ENCODE data around the gene RAB3IL1. TPM values are rescaled to one million over a fixed set of nuclear protein-coding genes. Genes with fewer than 3 reads are reported as not detected.
A peak's percentile ranks its signal among the peaks of the same experiment; 100 is the strongest.
"Not testable (repeated sequence)": the region's sequence is repeated elsewhere in the genome, so short reads cannot be mapped to it uniquely, and the experiment has no call there.

The RAB3IL1 gene
- total RNA-seq, 1 donor from 2014 or later: 0.23 TPM

- Mint-ChIP-seq H3K9me3 (no peaks in the 10 kb centered on the region), H3K4me3 (no peak overlapping the region), H3K4me1 (ENCODE audit: low read depth) (peaks cover 11% of the 10 kb centered on the region), H3K27ac (no peak overlapping the region), H3K36me3 (ENCODE audit: low read depth) (peaks cover 5% of the 10 kb centered on the region), H3K27me3 (ENCODE audit: insufficient read depth) (peaks cover 17% of the 10 kb centered on the region)
- intact Hi-C loops (cut with micrococcal nuclease): no loop called here
- no peak for DNase-seq (ENCODE audit: low spot score)
Observed at GRCh38 chr11:61958590-61958989, 41.2 kb upstream of the RAB3IL1 start.

GRCh38 chr11:61957021-61957770 is 39.8 kb upstream of the RAB3IL1 start:
- intact Hi-C loops (cut with micrococcal nuclease): no loop called here
- Mint-ChIP-seq H3K36me3 (ENCODE audit: low read depth) (no peaks in the 10 kb centered on the region), H3K9me3 (no peaks in the 10 kb centered on the region), H3K27ac (no peak overlapping the region), H3K4me1 (ENCODE audit: low read depth) (peaks cover 6% of the 10 kb centered on the region), H3K27me3 (ENCODE audit: insufficient read depth) (peaks cover 20% of the 10 kb centered on the region), H3K4me3 (no peak overlapping the region)
- DNase-seq (ENCODE audit: low spot score): no peak

- Mint-ChIP-seq H3K9me3 (no peaks in the 10 kb centered on the region), H3K27ac (no peak overlapping the region), H3K4me3 (no peak overlapping the region), H3K27me3 (ENCODE audit: insufficient read depth) (peaks cover 21% of the 10 kb centered on the region), H3K36me3 (ENCODE audit: low read depth) (no peaks in the 10 kb centered on the region), H3K4me1 (ENCODE audit: low read depth) (peaks cover 6% of the 10 kb centered on the region)
- intact Hi-C loops (cut with micrococcal nuclease): no loop called here
- DNase-seq (ENCODE audit: low spot score): no peak
Observed at GRCh38 chr11:61956191-61957020, 39.0 kb upstream of the RAB3IL1 start.

GRCh38 chr11:61955422-61956135 is 38.2 kb upstream of the RAB3IL1 start:
- Mint-ChIP-seq H3K27me3 (ENCODE audit: insufficient read depth) (peaks cover 19% of the 10 kb centered on the region), H3K36me3 (ENCODE audit: low read depth) (no peaks in the 10 kb centered on the region), H3K4me1 (ENCODE audit: low read depth) (peaks cover 6% of the 10 kb centered on the region), H3K9me3 (no peaks in the 10 kb centered on the region), H3K4me3 (no peak overlapping the region), H3K27ac (no peak overlapping the region)
- no peak for DNase-seq (ENCODE audit: low spot score)
- intact Hi-C loops (cut with micrococcal nuclease): no loop called here

GRCh38 chr11:61954851-61955421 is 37.6 kb upstream of the RAB3IL1 start:
- no peak overlapping the region for H3K4me3 Mint-ChIP-seq
- peaks cover 19% of the 10 kb centered on the region for H3K27me3 Mint-ChIP-seq (ENCODE audit: insufficient read depth)
- no peak overlapping the region for H3K27ac Mint-ChIP-seq
- no peak for DNase-seq (ENCODE audit: low spot score)
- intact Hi-C loops (cut with micrococcal nuclease): loop anchor here (5.0 kb wide), 1 partner anchor 292 kb away; no protein-coding TSS in a partner anchor
- peaks cover 6% of the 10 kb centered on the region for H3K4me1 Mint-ChIP-seq (ENCODE audit: low read depth)
- H3K36me3 Mint-ChIP-seq (ENCODE audit: low read depth): no peaks in the 10 kb centered on the region
- H3K9me3 Mint-ChIP-seq: no peaks in the 10 kb centered on the region

- intact Hi-C loops (cut with micrococcal nuclease): loop anchor here (5.0 kb wide), 1 partner anchor 293 kb away; no protein-coding TSS in a partner anchor
- no peak overlapping the region for H3K4me3 Mint-ChIP-seq
- peaks cover 5% of the 10 kb centered on the region for H3K4me1 Mint-ChIP-seq (ENCODE audit: low read depth)
- H3K36me3 Mint-ChIP-seq (ENCODE audit: low read depth): no peaks in the 10 kb centered on the region
- H3K27ac Mint-ChIP-seq: no peak overlapping the region
- no peak for DNase-seq (ENCODE audit: low spot score)
- H3K9me3 Mint-ChIP-seq: no peaks in the 10 kb centered on the region
- H3K27me3 Mint-ChIP-seq (ENCODE audit: insufficient read depth): peaks cover 18% of the 10 kb centered on the region
Observed at GRCh38 chr11:61954106-61954850, 36.9 kb upstream of the RAB3IL1 start.

GRCh38 chr11:61953632-61954031 is 36.3 kb upstream of the RAB3IL1 start:
- H3K27ac Mint-ChIP-seq; H3K36me3 Mint-ChIP-seq (ENCODE audit: low read depth); H3K4me1 Mint-ChIP-seq (ENCODE audit: low read depth); H3K4me3 Mint-ChIP-seq; H3K9me3 Mint-ChIP-seq; DNase-seq (ENCODE audit: low spot score): not testable (repeated sequence)
- H3K27me3 Mint-ChIP-seq (ENCODE audit: insufficient read depth): peaks cover 17% of the 10 kb centered on the region
- intact Hi-C loops (cut with micrococcal nuclease): loop anchor here (5.0 kb wide), 1 partner anchor 294 kb away; no protein-coding TSS in a partner anchor

- no peaks in the 10 kb centered on the region for H3K36me3 Mint-ChIP-seq (ENCODE audit: low read depth)
- no peaks in the 10 kb centered on the region for H3K4me1 Mint-ChIP-seq (ENCODE audit: low read depth)
- peaks cover 17% of the 10 kb centered on the region for H3K27me3 Mint-ChIP-seq (ENCODE audit: insufficient read depth)
- intact Hi-C loops (cut with micrococcal nuclease): loop anchor here (5.0 kb wide), 1 partner anchor 294 kb away; no protein-coding TSS in a partner anchor
- H3K27ac Mint-ChIP-seq: no peak overlapping the region
- H3K4me3 Mint-ChIP-seq: no peak overlapping the region
- H3K9me3 Mint-ChIP-seq: no peaks in the 10 kb centered on the region
- no peak for DNase-seq (ENCODE audit: low spot score)
Observed at GRCh38 chr11:61952882-61953281, 35.5 kb upstream of the RAB3IL1 start.

- Mint-ChIP-seq H3K27me3 (ENCODE audit: insufficient read depth) (peaks cover 17% of the 10 kb centered on the region), H3K9me3 (no peaks in the 10 kb centered on the region), H3K27ac (no peak overlapping the region), H3K4me1 (ENCODE audit: low read depth) (no peaks in the 10 kb centered on the region), H3K36me3 (ENCODE audit: low read depth) (no peaks in the 10 kb centered on the region), H3K4me3 (no peak overlapping the region)
- intact Hi-C loops (cut with micrococcal nuclease): loop anchor here (5.0 kb wide), 1 partner anchor 296 kb away; no protein-coding TSS in a partner anchor
- DNase-seq (ENCODE audit: low spot score): no peak
Observed at GRCh38 chr11:61951484-61952135, 34.2 kb upstream of the RAB3IL1 start.

- DNase-seq (ENCODE audit: low spot score): no peak
- no peaks in the 10 kb centered on the region for H3K9me3 Mint-ChIP-seq
- peak within 1 kb of the TSS; percentile 14 for H3K27ac Mint-ChIP-seq
- H3K4me1 Mint-ChIP-seq (ENCODE audit: low read depth): no peaks in the 10 kb centered on the region
- no peak within 1 kb of the TSS for H3K4me3 Mint-ChIP-seq
- H3K36me3 Mint-ChIP-seq (ENCODE audit: low read depth): no peaks in the 10 kb centered on the region
- intact Hi-C loops (cut with micrococcal nuclease): loop anchor here (5.0 kb wide), 1 partner anchor 297 kb away; no protein-coding TSS in a partner anchor
- H3K27me3 Mint-ChIP-seq (ENCODE audit: insufficient read depth): peaks cover 8% of the 10 kb centered on the region
Observed at GRCh38 chr11:61950035-61950547, 32.7 kb upstream of the RAB3IL1 start, which contains the start of gene BEST1. TSS of gene BEST1 (plus strand) at chr11:61950351. CDS start at chr11:61951807, 1,456 bp downstream.
